HG03159 (cell line): ENCODE data around the gene STX2.

Experiments used
- ATAC-seq: cut with Tn5 transposase; IDR thresholded peaks from one replicate; pipeline ENCODE4 v1.9.1; 2021; ENCODE audit warnings: mild to moderate bottlenecking, moderate library complexity; ENCODE audit not compliant: unreplicated experiment

Gene STX2

DNA sequence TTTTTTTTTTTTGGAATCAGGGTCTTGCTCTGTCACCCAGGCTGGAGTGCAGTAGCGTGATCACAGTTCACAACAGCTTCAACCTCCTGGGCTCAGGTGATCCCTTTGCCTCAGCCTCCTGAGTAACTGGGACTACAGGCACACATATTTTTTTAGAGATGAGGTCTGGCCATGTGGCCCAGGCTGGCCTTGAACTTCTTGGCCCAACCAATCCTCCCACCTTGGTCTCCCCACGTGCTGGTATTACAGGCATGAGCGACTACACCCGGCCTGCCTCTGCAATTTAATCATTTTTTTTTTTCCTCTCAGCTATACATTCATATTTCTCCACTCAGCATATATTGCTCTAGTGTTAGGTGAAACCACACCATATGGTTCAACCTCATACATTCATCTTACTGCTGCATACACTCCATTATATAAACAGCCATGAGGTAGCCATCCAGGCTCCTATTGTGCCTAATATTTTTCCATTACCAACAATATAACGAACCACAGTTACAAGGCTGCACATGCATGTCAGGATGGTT is 7.1 kb downstream of the STX2 start:
- ATAC-seq = no peak

DNA sequence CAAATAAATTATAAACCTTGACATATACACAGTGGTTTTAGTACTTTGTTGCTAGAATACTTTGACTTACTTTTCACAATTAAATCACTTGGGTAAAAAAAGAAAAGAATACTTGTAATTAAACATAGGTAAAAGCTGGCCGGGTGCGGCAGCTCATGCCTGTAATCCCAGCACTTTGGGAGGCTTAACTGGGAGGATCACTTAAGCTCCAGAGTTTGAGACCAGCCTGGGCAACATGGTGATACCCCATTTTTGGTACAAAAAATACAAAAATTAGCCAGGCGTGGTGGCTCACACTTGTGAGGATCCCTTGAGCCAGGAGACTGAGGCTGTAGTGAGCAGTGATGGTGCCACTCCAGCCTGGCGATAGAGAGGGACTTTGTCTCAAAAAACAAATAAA is 7.8 kb downstream of the STX2 start:
- ATAC-seq = no peak

DNA sequence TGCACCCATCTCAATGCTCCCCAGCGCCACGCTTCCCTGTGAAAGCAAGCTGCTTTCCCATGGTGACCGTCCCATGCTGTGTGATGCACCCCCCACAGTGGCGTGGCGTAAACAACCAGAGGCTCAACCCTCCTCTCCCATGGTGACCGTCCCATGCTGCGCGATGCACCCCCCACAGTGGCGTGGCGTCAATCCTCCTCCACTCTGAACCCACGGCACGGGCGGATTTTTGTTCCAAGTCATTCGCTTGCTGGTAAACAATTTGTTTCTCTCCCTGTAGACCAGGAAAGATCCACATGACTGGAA is 8.9 kb downstream of the STX2 start:
- no peak for ATAC-seq

DNA sequence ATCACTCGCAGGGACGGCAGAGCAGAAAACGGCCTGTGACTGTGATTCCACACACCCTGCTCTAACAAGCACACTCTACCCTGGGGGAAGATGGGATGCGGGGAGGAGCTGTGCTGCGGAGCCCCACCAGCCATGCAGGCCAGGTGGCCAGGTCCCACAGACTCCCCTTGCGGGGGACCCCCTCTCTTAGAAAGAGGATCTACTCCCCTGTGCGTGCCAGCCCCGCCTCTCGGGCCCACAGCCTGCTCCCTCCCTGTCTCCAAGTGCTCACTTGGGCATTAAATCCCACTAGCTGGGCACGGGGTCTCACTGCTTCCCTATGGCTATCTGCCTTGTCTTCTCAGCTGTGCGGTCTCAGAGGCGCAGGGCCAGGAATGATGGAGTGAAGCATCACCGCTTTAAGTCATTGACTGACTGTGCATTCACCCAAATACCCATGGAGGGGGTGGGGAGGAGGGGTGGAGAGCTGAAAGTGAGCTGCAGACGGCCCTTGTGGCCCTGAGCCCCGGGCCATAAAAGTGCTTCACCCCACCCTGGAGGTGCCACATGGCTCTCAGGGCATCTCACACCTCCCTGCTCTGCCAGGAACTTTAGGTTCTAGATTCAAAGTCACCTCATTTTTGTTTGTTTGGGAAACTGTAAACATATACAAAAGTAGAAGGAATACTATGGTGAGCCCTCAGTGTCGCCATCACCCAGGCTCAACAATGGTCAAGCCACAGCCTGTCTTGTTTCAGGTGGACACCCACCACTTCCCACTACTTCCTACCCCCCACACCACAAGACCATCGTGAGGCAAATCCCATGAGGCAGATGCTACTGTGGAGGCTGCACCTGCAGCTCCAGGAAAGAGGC is 9.4 kb downstream of the STX2 start:
- no peak for ATAC-seq

DNA sequence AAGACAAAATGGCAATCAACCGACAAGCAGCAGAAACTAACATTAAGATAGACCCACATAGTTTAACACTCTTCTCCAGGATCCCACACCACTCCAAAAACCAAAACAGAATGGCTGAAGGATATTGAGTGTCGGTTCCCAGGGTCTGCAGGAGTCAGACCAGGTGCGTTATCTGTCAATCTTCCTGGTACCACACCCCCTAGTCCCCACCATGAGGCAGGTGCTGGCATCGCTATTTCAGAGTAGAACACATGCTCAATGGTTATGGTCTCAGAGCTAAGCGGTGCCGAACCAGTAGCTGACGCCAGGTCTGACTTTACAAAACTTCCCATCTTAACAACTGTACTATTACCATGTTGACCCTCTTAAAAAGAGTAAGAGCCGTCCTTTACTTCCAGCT is 10.2 kb downstream of the STX2 start:
- no peak for ATAC-seq

DNA sequence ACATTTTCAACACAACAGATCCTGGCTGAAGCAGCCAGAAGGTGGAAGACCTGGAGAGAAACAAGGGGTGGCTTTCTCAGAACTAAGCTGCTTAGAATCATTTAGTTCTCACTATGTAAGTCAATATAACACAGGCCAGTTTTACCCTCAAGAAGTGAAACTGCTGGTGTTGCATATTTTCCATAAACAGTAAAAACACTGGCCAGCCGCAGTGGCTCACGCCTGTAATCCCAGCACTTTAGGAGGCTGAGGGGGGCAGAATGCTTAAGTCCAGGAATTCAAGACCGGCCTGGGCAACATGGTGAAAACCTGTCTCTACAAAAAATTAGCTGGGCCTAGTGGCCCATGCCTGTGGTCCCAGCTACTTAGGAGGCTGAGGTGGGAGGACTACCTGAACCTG is 11.6 kb downstream of the STX2 start:
- ATAC-seq = no peak

DNA sequence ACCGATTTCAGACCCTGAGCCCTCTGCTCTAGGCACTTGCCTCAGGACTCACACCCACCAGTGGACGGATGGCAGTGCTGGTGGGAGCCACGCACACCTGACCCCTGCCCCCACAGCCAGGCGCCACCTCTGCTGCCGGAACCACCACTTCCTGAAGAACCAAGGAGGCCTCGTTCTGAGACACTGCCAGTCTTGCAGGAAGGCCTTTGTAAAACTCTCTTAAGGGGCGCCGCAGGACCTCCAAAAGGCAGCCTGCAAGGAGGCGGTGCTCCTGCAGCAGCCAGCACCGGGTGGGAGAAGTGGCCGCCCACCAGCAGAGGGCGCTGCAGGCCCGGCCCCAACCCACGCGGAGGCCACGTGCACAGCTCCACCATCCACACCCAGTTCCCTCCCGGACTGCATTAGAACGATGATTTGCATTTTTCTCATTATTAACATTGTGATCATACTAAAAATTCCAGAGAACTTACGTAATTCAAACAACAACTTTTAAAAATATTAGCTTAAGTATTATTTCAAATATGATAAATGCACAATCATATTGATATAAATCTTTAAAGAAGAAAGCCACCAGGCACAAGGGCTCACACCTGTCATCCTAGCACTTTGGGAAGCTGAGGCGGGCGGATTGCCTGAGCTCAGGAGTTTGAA is 12.8 kb downstream of the STX2 start:
- peak; percentile 62 for ATAC-seq

DNA sequence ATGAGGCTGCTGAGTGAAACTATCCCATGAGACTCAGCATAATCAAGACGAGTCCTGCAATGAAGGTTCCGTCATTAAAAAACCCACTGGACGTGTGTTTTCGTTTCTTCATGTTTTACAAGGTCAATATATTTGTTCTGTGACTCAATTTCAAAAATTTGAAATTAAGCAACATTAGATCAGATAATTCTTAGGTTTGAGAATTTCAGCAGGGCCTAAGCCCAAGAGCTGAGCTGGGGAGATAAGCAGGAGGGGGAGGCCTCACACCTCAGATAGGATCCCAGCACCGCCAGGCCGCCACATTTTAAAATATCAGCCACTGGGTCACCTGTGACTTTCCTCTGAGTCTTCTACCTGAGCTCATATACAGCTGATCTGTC is 13.3 kb downstream of the STX2 start:
- ATAC-seq = no peak

DNA sequence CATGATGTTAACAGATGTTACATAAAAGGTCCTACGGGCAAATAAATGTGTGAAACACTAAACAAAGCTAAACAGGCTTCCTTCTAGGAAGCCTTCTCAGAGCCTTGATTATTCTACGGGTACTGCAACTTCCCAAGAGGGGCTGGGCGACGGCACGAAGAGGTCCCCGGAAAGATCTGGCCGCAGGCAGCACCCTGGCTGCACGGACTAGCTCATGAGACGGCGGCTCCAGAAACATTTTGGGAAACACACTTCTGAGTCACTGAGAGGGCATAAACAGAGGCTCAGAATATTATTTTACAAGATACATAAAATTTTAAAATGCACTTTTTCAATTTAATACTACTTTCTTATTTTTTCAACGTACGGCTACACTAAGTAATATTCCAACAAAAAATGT is 19.4 kb downstream of the STX2 start:
- ATAC-seq = no peak

DNA sequence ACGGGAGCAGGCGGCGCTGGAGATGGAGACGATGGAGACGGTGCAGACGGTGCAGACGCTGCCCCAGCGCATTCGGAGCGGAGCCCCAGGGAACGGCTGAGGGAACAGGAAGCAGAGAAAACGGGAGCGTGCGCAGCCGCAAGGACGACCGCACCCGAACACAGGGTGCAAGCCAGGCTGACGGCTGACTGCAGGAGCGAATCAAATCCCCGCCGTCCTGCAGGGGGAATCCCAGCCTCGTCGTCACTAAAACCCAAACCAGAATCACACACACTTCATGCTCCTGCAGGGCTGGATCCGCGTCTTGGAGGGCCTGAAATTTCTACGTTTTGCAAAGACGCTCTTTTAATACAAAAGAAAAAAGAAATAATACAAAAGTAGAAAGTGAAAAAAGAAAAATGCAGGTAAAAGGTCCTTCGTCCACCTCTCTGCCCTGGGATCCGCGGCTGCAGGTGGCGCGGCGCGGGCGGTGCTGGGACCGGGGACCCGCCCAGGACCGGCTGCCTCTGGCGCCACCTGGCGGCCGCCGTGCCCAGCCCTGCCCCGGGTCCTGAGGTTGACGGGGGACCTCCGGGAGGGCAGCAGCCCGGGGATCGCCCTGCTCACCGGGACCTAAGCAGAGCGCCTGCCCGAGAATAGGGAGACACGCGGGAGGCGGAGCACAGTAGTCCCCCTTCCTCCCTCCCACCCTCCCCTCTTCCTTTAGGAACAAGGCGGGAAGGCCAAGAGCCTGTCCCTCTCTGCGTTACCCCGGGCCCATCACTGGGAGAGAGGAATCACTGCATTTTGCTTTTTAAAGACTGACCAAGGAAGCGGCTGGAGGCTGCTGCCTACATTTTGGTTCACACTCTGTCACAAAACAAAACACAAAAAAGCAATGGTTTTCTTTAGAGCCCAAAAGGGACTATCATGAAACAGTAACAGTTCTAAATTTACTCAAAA is 20.1 kb downstream of the STX2 start:
- peak; percentile 89 for ATAC-seq

DNA sequence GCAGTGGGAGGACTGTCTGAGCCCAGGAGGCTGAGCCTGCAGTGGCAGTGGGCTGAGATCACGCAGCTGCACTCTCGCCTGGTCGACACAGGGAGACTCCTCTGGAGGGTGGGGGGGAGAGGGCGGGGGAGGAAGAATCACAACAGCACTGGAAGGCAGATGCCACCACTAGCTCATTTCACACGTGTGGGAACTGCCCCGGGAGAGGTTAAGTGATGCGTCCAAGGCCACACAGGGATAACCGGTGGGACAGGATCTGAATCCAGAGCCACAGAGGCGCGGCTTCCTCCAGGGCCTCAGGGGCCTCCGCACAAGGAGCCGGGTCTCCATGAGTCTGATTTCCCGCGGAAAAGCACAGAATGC is 20.8 kb downstream of the STX2 start:
- ATAC-seq = peak; percentile 27

DNA sequence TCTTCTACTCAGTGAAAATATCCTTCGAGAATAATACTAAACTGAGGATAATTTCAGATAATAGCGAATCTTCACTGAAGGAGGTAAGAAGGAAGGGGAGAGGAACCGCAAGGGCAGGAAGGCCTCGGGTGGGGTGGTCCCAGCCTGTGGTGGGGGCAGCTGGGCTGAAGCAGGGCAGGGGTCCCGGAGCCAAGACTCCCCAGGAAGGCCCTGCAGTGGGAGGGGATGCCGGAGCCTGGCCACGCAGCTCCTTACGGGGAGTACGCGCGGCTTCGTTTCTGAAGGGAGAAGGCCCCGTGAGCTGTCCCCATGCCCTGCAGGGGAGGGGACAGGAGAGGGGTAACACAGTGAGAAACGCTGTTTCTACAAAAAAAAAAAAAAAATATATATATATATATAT is 21.2 kb downstream of the STX2 start:
- no peak for ATAC-seq

DNA sequence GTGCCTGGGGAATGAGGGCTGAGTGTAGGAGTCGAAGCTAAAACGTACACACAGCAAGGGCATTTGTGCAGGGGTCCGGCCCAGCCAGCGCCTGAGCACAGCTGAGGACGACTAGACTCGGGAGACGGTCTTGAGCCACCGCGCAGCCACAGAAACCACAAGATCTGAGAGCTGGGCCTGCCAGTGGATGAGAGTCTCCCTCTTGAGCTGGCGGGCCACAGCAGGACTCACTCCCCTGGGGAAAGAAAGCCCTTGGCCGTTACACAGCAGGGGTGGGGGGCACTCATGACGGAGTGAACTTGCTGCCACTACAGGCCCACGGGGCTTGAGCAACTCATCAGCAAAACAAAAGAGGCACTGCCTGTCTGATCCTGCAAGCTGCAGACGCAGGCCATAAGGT is 23.0 kb downstream of the STX2 start:
- no peak for ATAC-seq

DNA sequence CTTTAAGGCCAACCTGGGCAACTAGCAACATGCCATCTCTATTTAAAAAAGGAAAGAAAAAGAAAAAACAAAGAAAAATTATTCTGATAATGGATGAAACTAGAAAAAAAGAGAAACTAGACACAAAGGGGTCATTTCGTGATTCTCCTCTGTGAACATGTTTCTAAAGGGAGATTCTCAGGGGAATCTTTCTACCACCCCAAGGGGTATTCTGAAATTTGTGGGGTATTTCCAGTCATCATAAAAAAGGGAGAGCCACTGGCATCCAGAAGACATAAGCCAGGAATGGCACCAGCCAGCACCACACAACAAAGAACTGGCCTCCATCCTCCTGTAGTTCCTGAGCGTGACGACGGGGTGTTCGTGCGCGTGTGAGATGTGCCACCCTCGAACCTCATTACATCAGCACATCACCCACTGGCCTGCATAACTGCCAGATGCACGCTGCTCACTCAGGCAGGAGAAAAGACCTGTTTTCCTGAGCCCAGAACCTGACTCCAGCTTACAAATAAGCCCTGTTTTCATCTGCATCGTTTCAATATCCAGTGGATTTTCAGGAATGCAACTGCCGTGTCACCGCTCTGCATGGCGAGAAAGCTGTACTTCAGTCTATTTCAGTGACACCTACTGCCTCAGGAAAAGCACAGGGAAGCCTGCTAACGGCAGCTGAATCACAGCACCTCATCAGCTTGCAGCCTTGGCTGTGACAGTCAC is 23.9 kb downstream of the STX2 start:
- ATAC-seq = no peak

DNA sequence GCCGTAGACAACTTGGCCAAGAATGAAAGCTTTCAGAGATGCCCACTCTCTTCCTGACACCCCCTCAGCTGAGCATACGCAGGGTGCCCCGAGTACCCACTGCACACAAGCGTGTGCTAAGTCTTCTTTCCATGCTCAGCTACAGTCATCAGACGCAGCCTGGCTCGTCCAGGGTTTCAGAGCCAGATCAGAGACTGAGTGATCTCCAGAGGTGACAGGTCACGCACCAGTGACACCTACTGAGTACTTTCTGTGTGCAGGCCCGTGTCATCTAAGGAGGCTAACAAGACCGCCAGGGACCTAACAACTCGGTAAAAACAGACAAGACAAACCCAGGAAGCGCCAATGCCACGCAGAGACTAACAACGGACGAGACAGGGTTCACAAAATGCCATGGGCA is 25.1 kb downstream of the STX2 start:
- no peak for ATAC-seq

DNA sequence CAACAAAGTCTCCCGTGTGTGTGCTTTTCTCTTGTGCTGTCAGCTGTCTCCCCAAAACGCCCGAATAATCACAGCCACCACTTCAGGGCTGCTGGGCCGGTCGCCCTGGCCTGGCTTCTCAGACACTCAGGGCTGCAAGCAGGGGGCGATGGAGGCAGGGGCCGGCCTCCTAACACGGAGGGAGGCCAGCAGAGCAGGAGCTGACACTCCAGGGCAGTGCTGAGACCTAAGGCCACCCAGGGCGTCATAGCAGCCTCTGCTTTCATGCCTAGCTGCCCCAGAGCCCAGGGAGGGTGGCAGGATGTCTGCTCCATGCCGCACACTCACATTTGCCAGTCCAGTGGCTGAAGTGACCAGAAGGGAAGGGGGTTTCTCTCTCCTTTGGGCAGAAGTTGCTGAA is 25.6 kb downstream of the STX2 start:
- ATAC-seq = no peak

DNA sequence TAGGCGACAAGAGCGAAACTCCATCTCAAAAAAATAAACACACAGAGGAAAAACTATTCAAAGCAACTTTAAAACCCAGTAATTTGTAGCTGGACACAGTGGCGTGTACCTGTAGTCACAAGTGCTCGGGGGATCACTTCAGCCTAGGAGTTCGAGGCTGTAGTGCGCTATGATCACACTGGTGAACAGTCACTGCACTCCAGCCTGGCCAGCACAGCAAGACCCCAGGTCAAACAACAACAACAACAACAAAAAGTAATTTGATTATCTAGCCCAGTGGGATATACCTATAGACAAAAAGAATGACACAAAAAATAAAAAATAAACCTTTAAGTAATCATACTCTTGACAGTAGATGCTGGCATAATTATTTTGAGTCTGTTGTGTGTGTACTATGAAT is 29.3 kb downstream of the STX2 start:
- ATAC-seq = no peak

DNA sequence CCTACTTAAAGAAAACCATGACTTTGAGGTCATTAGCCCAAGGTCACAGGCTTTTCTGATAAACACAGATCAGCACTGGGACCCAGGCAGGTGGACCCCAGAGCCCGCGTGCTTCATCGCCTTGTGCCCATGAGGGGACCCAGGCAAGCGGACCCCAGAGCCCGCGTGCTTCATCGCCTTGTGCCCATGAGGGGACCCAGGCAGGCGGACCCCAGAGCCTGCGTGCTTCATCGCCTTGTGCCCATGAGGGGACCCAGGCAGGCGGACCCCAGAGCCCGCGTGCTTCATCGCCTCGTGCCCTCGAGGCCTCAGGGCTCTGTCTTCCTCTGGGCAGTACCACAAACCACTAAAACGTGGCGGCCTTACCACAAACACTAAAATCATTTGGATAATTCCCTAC is 31.7 kb downstream of the STX2 start:
- no peak for ATAC-seq

DNA sequence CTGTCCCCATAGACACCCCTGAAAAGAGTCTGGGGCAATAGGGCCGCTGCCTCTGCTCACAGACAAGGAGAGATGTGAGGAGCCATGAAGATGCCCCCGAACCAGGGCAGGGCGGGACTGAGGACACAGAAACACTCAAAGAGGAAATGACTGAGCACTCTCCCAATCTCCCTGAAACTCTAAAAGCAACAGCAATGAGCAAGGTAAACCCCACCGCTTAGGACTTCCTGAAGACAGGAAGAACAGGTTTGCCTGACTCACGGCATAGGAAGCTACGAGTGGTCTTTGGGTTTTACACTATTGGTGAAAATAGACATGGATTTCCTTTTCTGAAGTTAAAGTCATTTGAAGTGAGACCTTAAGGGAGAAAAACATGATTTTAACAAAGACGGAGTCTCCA is 32.5 kb downstream of the STX2 start:
- ATAC-seq = no peak

DNA sequence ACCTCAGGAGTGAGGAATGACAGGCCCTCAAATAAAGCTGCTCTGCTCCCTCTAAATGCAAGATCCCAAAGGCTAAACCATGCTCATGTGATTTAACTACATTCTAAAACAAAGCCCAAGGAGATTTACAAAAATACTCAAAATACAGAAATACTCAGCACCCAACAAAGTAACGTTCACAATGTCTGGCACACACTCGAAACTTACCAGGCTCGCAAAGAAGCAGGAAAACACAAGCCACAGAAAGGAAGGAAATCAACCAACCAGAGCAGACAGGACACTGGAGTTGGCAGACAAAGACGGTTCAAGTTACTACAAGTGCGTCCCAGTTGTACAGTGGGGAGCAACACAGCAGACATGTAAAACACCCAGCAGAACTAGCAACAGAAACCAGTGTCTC is 33.4 kb downstream of the STX2 start:
- no peak for ATAC-seq

DNA sequence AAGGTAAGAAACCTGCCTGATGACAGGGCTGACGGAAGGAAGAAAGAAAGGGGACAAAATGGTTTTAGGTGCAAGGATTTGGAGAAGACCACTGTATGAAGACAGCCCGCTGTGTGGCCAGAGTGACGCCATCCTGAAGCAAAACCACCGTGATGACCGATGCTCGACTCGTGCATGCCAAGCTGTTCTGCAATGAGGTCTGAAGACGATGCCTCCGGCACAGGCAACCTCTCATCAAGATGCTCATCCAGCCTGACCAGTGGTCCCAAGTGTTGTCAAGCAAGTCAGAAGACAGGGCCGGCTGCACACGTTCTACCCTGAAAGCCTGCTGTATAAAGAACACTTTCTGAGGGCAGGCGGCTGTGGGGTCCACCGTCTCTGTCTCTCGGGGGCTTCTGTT is 34.8 kb downstream of the STX2 start:
- no peak for ATAC-seq
